Measurements from ENCODE around the gene MAST4.

MAST4 gene

GRCh38 chr5:66958980-66959641, 362.9 kb downstream of the MAST4 start:
- H3K27me3 ChIP-seq (ENCODE audit: insufficient read depth, poor library complexity, severe bottlenecking): no peaks in the 10 kb centered on the region
- no peak for TF ChIP-seq CTCF (IDR thresholded peaks at IDR 0.05; ENCODE audit: insufficient read depth, low read length)
- no peak overlapping the region for H3K27ac ChIP-seq (replicated peaks)
- no peak overlapping the region for H3K4me3 ChIP-seq (replicated peaks; ENCODE audit: insufficient read depth, low read length)
- DNase-seq (ENCODE audit: low read depth in 1 of 2, low spot score in 1 of 2): no peak

- no peak for DNase-seq (ENCODE audit: low read depth in 1 of 2, low spot score in 1 of 2)
- no peaks in the 10 kb centered on the region for H3K27me3 ChIP-seq (ENCODE audit: insufficient read depth, poor library complexity, severe bottlenecking)
- H3K27ac ChIP-seq (replicated peaks): no peak overlapping the region
- TF ChIP-seq SPI1 (IDR thresholded peaks at IDR 0.05; ENCODE audit: borderline replicate concordance, low read depth): no peak
- H3K4me3 ChIP-seq (replicated peaks; ENCODE audit: insufficient read depth, low read length): no peak overlapping the region
These were observed 363.5 kb downstream of the MAST4 start for GRCh38 chr5:66959653-66960052.

- no peak overlapping the region for H3K27ac ChIP-seq (replicated peaks)
- no peak for TF ChIP-seq CTCF (IDR thresholded peaks at IDR 0.05; ENCODE audit: insufficient read depth, low read length)
- H3K4me3 ChIP-seq (replicated peaks; ENCODE audit: insufficient read depth, low read length): no peak overlapping the region
- no peak for DNase-seq (ENCODE audit: low read depth in 1 of 2, low spot score in 1 of 2)
- H3K27me3 ChIP-seq (ENCODE audit: insufficient read depth, poor library complexity, severe bottlenecking): no peaks in the 10 kb centered on the region
These were observed 364.4 kb downstream of the MAST4 start for GRCh38 chr5:66960369-66961137.

- no peak overlapping the region for H3K27ac ChIP-seq (replicated peaks)
- H3K4me3 ChIP-seq (replicated peaks; ENCODE audit: insufficient read depth, low read length): no peak overlapping the region
- no peaks in the 10 kb centered on the region for H3K27me3 ChIP-seq (ENCODE audit: insufficient read depth, poor library complexity, severe bottlenecking)
- TF ChIP-seq CTCF (IDR thresholded peaks at IDR 0.05; ENCODE audit: insufficient read depth, low read length) (no peak), REST (IDR thresholded peaks at IDR 0.05; ENCODE audit: insufficient replicate concordance, low read depth) (no peak), SPI1 (IDR thresholded peaks at IDR 0.05; ENCODE audit: borderline replicate concordance, low read depth) (no peak), GABPA (IDR thresholded peaks at IDR 0.05; ENCODE audit: low read depth) (no peak), POLR2AphosphoS5 (IDR thresholded peaks at IDR 0.05; ENCODE audit: low read depth) (no peak)
- DNase-seq (ENCODE audit: low read depth in 1 of 2, low spot score in 1 of 2): no peak
These were observed 367.4 kb downstream of the MAST4 start for GRCh38 chr5:66963559-66963971.

- Histone ChIP-seq H3K27me3 (ENCODE audit: insufficient read depth, poor library complexity, severe bottlenecking) (no peaks in the 10 kb centered on the region), H3K27ac (replicated peaks) (no peak overlapping the region), H3K4me3 (replicated peaks; ENCODE audit: insufficient read depth, low read length) (no peak overlapping the region)
- no peak for TF ChIP-seq CTCF (IDR thresholded peaks at IDR 0.05; ENCODE audit: insufficient read depth, low read length)
- no peak for TF ChIP-seq SPI1 (IDR thresholded peaks at IDR 0.05; ENCODE audit: borderline replicate concordance, low read depth)
- no peak for TF ChIP-seq GABPA (IDR thresholded peaks at IDR 0.05; ENCODE audit: low read depth)
- no peak for TF ChIP-seq REST (IDR thresholded peaks at IDR 0.05; ENCODE audit: insufficient replicate concordance, low read depth)
- DNase-seq (ENCODE audit: low read depth in 1 of 2, low spot score in 1 of 2): no peak
These were observed 370.2 kb downstream of the MAST4 start for GRCh38 chr5:66966439-66966838.
